CD4-positive, alpha-beta T cell (primary cell): ENCODE results near the gene DESI2. TPM values are rescaled to one million over a fixed set of nuclear protein-coding genes. Genes with fewer than 3 reads are reported as not detected.

Experiments used
- ATAC-seq: fragments of 200-7000 bp; cut with Tn5 transposase; one replicate; pipeline ENCODE4 v1.10.0; 2022; ENCODE audit warnings: mild to moderate bottlenecking; ENCODE audit not compliant: poor library complexity
- CTCF ChIA-PET: fragments of 350-600 bp; sonication (Branson Sonifier 250); formaldehyde crosslinking; loops from one replicate; lab custom pipeline; 2021; ENCODE audit warnings: antibody characterized with exemption, inconsistent platforms; lab: Charles Lee
- POLR2A ChIA-PET: fragments of 350-600 bp; sonication (Branson Sonifier 250); formaldehyde crosslinking; loops from one replicate; lab custom pipeline; 2021; ENCODE audit warnings: antibody characterized with exemption, inconsistent platforms; lab: Charles Lee
- DNase-seq, 14 experiments: peaks; one replicate each; pipeline ENCODE4 v3.0.0-alpha.2; 2013 to 2020; ENCODE audit warnings: mixed read lengths in 2 of 14
- H3K27ac ChIP-seq, 2 donors: one replicate each; pipeline versions ENCODE4 v1.5.1 to v1.7.0; 2013; ENCODE audit warnings: low read length in 2 of 2, low read depth in 1 of 2, mild to moderate bottlenecking in 1 of 2
- H3K27me3 ChIP-seq, 2 experiments: 1 replicate in 1 of 2; 2 replicates in 1 of 2; pipeline versions ENCODE4 v1.6.1 to v1.7.0; 2013; ENCODE audit warnings: low read length in 2 of 2, control low read depth in 1 of 2, mild to moderate bottlenecking in 1 of 2, moderate library complexity in 1 of 2; ENCODE audit not compliant: insufficient read depth in 2 of 2, control insufficient read depth in 1 of 2
- H3K36me3 ChIP-seq: one replicate; pipeline ENCODE4 v1.6.1; 2013; ENCODE audit warnings: low read length, control low read depth; ENCODE audit not compliant: insufficient read depth
- H3K4me1 ChIP-seq: one replicate; pipeline ENCODE4 v1.6.1; 2013; ENCODE audit warnings: low read length, control low read depth; ENCODE audit not compliant: insufficient read depth
- H3K4me3 ChIP-seq: one replicate; pipeline ENCODE4 v1.5.1; 2013; ENCODE audit warnings: mild to moderate bottlenecking, low read length, moderate library complexity
- H3K9me3 ChIP-seq, 2 experiments: 1 replicate in 1 of 2; 2 replicates in 1 of 2; pipeline versions ENCODE4 v1.6.1 to v1.7.0; 2013; ENCODE audit warnings: low read length in 2 of 2, mild to moderate bottlenecking in 2 of 2, control low read depth in 1 of 2, moderate library complexity in 1 of 2; ENCODE audit not compliant: control insufficient read depth in 1 of 2, insufficient read depth in 1 of 2
- H3K27ac Mint-ChIP-seq: one replicate; pipeline ENCODE4 v1.8.0; 2020; ENCODE audit warnings: mixed read lengths
- H3K27me3 Mint-ChIP-seq: one replicate; pipeline ENCODE4 v1.8.0; 2021; ENCODE audit warnings: mixed read lengths
- H3K36me3 Mint-ChIP-seq: one replicate; pipeline ENCODE4 v1.8.0; 2021; ENCODE audit warnings: low read depth, mixed read lengths
- H3K4me1 Mint-ChIP-seq: one replicate; pipeline ENCODE4 v1.8.0; 2021; ENCODE audit warnings: low read depth, mixed read lengths
- H3K4me3 Mint-ChIP-seq: one replicate; pipeline ENCODE4 v1.8.0; 2020; ENCODE audit warnings: mild to moderate bottlenecking, mixed read lengths
- H3K9me3 Mint-ChIP-seq: one replicate; pipeline ENCODE4 v1.8.0; 2020; ENCODE audit warnings: mixed read lengths
- intact Hi-C, 2 experiments: fragments of 100-400 bp; cut with DNase I in 1 of 2; cut with micrococcal nuclease in 1 of 2; formaldehyde crosslinking; loops; one replicate each; pipeline versions ENCODE4 v1.15.1 to v1.9.0; 2023 to 2025; cut with DNase I, micrococcal nuclease
- total RNA-seq, 174 experiments: library from RNA in 2 of 174; stranded (reverse) in 2 of 174; gene quantifications; one replicate each; pipeline ENCODE4 v1.2.3 and lab custom pipeline; 2021 to 2026
- TF ChIP-seq, protein P1 (sequence below): fragments of 200-600 bp; IDR thresholded peaks from one replicate; pipeline ENCODE4 v1.8.0; 2022; ENCODE audit warnings: antibody characterized with exemption, mild to moderate bottlenecking

The DESI2 gene
- total RNA-seq, 2 experiments from 2014 or later = 12.9 to 13.7 TPM

DNA sequence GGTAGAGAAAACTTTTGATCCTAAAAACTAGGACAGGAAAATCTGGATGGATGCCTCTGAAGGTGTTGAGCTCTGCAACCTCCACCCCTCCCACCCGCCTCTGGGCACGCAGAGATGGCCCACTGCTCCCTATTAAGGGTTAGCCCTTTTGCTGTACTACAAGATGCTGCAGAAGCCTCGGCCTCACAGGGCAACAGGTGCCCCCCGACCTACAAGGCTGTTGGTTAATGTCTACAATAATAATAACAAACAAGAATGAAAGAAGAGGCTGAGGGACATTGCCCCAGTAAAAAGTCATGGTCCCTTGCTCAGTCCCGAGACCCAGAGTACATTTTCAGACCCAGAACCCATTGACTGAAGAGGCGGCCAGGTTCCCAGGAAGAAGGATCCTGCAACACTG, 7.5 kb upstream of the DESI2 start:
- Histone ChIP-seq H3K27ac (no peak overlapping the region), H3K9me3 (no peaks in the 10 kb centered on the region), H3K36me3 (no peaks in the 10 kb centered on the region), H3K4me1 (no peaks in the 10 kb centered on the region), H3K4me3 (no peak overlapping the region), H3K27me3 (no peaks in the 10 kb centered on the region)
- Mint-ChIP-seq H3K36me3 (no peaks in the 10 kb centered on the region), H3K9me3 (no peaks in the 10 kb centered on the region), H3K27ac (no peak overlapping the region), H3K27me3 (peaks cover 17% of the 10 kb centered on the region), H3K4me3 (no peak overlapping the region), H3K4me1 (no peaks in the 10 kb centered on the region)
- ChIA-PET CTCF (no interaction called here), POLR2A (no interaction called here)
- no peak for DNase-seq
- TF ChIP-seq, protein P1, sequence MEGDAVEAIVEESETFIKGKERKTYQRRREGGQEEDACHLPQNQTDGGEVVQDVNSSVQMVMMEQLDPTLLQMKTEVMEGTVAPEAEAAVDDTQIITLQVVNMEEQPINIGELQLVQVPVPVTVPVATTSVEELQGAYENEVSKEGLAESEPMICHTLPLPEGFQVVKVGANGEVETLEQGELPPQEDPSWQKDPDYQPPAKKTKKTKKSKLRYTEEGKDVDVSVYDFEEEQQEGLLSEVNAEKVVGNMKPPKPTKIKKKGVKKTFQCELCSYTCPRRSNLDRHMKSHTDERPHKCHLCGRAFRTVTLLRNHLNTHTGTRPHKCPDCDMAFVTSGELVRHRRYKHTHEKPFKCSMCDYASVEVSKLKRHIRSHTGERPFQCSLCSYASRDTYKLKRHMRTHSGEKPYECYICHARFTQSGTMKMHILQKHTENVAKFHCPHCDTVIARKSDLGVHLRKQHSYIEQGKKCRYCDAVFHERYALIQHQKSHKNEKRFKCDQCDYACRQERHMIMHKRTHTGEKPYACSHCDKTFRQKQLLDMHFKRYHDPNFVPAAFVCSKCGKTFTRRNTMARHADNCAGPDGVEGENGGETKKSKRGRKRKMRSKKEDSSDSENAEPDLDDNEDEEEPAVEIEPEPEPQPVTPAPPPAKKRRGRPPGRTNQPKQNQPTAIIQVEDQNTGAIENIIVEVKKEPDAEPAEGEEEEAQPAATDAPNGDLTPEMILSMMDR = no peak
- intact Hi-C loops = no loop called here
- ATAC-seq = no peak

DNA sequence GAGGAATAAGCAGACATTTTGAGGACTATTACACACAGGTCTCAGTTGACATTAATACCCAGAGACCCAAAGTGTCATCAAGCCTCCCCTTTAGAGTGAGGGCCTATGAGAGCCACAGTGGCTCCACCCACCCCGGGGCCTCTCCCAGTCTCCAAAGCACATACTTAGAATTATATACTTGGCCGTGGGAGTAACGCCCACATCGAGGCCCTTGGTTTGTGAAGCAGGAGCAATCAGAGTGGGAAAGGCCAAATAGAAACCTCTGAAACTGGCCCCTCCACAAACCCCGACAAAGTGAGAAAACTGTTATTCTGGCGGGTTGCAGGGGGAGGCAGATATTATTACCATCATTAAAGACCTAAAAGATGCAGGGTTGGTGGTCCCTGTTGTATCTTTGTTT, 7.0 kb upstream of the DESI2 start:
- H3K27me3 ChIP-seq = no peaks in the 10 kb centered on the region
- intact Hi-C loops = no loop called here
- ATAC-seq = no peak
- H3K36me3 Mint-ChIP-seq = no peaks in the 10 kb centered on the region
- H3K4me3 Mint-ChIP-seq = no peak overlapping the region
- TF ChIP-seq, protein P1 = no peak
- no peaks in the 10 kb centered on the region for H3K36me3 ChIP-seq
- no peaks in the 10 kb centered on the region for H3K9me3 Mint-ChIP-seq
- DNase-seq = no peak
- no peak overlapping the region for H3K27ac ChIP-seq
- ChIA-PET CTCF (no interaction called here), POLR2A (no interaction called here)
- peaks cover 17% of the 10 kb centered on the region for H3K27me3 Mint-ChIP-seq
- H3K4me1 ChIP-seq = no peaks in the 10 kb centered on the region
- no peaks in the 10 kb centered on the region for H3K9me3 ChIP-seq
- H3K4me1 Mint-ChIP-seq = no peaks in the 10 kb centered on the region
- H3K27ac Mint-ChIP-seq = no peak overlapping the region
- no peak overlapping the region for H3K4me3 ChIP-seq

DNA sequence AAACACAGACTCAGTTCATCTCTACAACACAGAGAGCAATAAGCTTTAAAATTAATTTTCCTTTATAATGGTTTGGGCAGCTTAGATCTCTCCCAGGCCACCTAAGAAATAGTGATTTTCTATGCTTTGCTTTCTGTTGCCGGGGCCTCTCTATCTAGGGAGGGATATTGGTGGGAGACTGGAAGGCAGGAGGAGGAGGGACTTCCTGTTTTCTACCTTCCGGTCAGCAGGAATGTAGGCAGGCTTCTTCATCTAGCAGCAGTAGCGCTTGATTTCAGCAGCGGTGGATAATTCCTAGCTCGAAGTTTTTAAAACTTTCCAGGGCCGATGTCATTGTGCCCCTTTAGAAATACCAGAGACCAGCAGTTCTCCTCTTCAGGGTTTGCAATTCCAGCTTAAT, 5.1 kb upstream of the DESI2 start:
- peaks cover 17% of the 10 kb centered on the region for H3K27me3 Mint-ChIP-seq
- Histone ChIP-seq H3K9me3 (no peaks in the 10 kb centered on the region), H3K36me3 (no peaks in the 10 kb centered on the region), H3K4me1 (peaks cover 9% of the 10 kb centered on the region), H3K27me3 (no peaks in the 10 kb centered on the region), H3K27ac (no peak overlapping the region), H3K4me3 (no peak overlapping the region)
- H3K4me1 Mint-ChIP-seq = peaks cover 12% of the 10 kb centered on the region
- no peaks in the 10 kb centered on the region for H3K36me3 Mint-ChIP-seq
- intact Hi-C loops = no loop called here
- TF ChIP-seq, protein P1 = no peak
- ChIA-PET POLR2A (no interaction called here), CTCF (no interaction called here)
- DNase-seq (no peak), ATAC-seq (no peak)
- H3K4me3 Mint-ChIP-seq = no peak overlapping the region
- H3K27ac Mint-ChIP-seq = no peak overlapping the region
- no peaks in the 10 kb centered on the region for H3K9me3 Mint-ChIP-seq
